GM19328 (cell line): ENCODE data around the gene DCAF7.

Experiments
- ATAC-seq: cut with Tn5 transposase; IDR thresholded peaks from one replicate; pipeline ENCODE4 v1.9.1; 2021; ENCODE audit warnings: mild to moderate bottlenecking, moderate library complexity; ENCODE audit not compliant: unreplicated experiment

DCAF7 gene

GRCh38 chr17:63549946-63550816, at the start of gene DCAF7:
Gene DCAF7, plus strand, starts transcription at chr17:63550477. Its CDS starts 201 bp downstream, at chr17:63550678.
- ATAC-seq = peak; percentile 92

GRCh38 chr17:63500543-63501390, 49.5 kb upstream of the DCAF7 start:
- no peak for ATAC-seq

GRCh38 chr17:63503341-63503705, 47.0 kb upstream of the DCAF7 start:
- no peak for ATAC-seq

- ATAC-seq = no peak
Observed at GRCh38 chr17:63504261-63504660, 46.0 kb upstream of the DCAF7 start.

- ATAC-seq = no peak
Observed at GRCh38 chr17:63505341-63505740, 44.9 kb upstream of the DCAF7 start.

- no peak for ATAC-seq
Observed at GRCh38 chr17:63506627-63507026, 43.6 kb upstream of the DCAF7 start.

GRCh38 chr17:63511331-63511730, 38.9 kb upstream of the DCAF7 start:
- ATAC-seq = no peak

- no peak for ATAC-seq
Observed at GRCh38 chr17:63512388-63512787, 37.9 kb upstream of the DCAF7 start.

- no peak for ATAC-seq
Observed at GRCh38 chr17:63512896-63513644, 37.2 kb upstream of the DCAF7 start.

GRCh38 chr17:63514477-63514876, 35.8 kb upstream of the DCAF7 start:
- ATAC-seq = no peak

GRCh38 chr17:63514974-63515373, 35.3 kb upstream of the DCAF7 start:
- peak; percentile 43 for ATAC-seq

- no peak for ATAC-seq
Observed at GRCh38 chr17:63515426-63515825, 34.9 kb upstream of the DCAF7 start.

GRCh38 chr17:63516910-63517824, 33.1 kb upstream of the DCAF7 start:
- ATAC-seq = no peak

- no peak for ATAC-seq
Observed at GRCh38 chr17:63517825-63518534, 32.3 kb upstream of the DCAF7 start.

- ATAC-seq = no peak
Observed at GRCh38 chr17:63519116-63519881, 31.0 kb upstream of the DCAF7 start.

GRCh38 chr17:63519972-63520882, 30.1 kb upstream of the DCAF7 start:
- no peak for ATAC-seq

GRCh38 chr17:63523253-63523855, 26.9 kb upstream of the DCAF7 start, which contains the start of gene KCNH6:
Gene KCNH6, plus strand, starts transcription at chr17:63523358. Its CDS starts 56 bp downstream, at chr17:63523414.
- no peak for ATAC-seq
